SJCRH30 (cell line): ENCODE results near the gene GABRQ. TPM values are rescaled to one million over a fixed set of nuclear protein-coding genes. Genes with fewer than 3 reads are reported as not detected.

Experiments
- DNase-seq, 2 experiments: peaks; one replicate each; pipeline ENCODE4 v3.0.0-alpha.2; 2015 to 2020
- H3K27ac ChIP-seq: fragments of 250-450 bp; sonication (Bioruptor Pico); 2 replicates; pipeline ENCODE4 v1.5.1; 2020; ENCODE audit warnings: mild to moderate bottlenecking, moderate library complexity
- H3K27me3 ChIP-seq: fragments of 250-450 bp; sonication (Bioruptor Pico); 2 replicates; pipeline ENCODE4 v1.5.1; 2020; ENCODE audit warnings: mild to moderate bottlenecking, moderate library complexity
- H3K36me3 ChIP-seq: fragments of 250-450 bp; sonication (Bioruptor Pico); 2 replicates; pipeline ENCODE4 v1.5.1; 2020; ENCODE audit warnings: mild to moderate bottlenecking, moderate library complexity
- H3K4me1 ChIP-seq: fragments of 250-450 bp; sonication (Bioruptor Pico); 2 replicates; pipeline ENCODE4 v1.5.1; 2020; ENCODE audit warnings: mild to moderate bottlenecking, moderate library complexity
- H3K4me3 ChIP-seq: fragments of 250-450 bp; sonication (Bioruptor Pico); 2 replicates; pipeline ENCODE4 v1.5.1; 2020; ENCODE audit warnings: mild to moderate bottlenecking, moderate library complexity
- H3K9me3 ChIP-seq: fragments of 250-450 bp; sonication (Bioruptor Pico); replicated peaks from 2 replicates; pipeline ENCODE4 v1.5.1; 2020; ENCODE audit warnings: mild to moderate bottlenecking, moderate library complexity
- total RNA-seq: library from RNA; depleted of rRNA; stranded (reverse); fragments of >200 nt; shearing (Covaris generic); gene quantifications from 2 replicates; pipeline ENCODE4 v1.2.3, GENCODE V29; 2014; rRNA removed

GABRQ gene
- 0.23 and 0.30 TPM in 2 replicates for total RNA-seq

DNA sequence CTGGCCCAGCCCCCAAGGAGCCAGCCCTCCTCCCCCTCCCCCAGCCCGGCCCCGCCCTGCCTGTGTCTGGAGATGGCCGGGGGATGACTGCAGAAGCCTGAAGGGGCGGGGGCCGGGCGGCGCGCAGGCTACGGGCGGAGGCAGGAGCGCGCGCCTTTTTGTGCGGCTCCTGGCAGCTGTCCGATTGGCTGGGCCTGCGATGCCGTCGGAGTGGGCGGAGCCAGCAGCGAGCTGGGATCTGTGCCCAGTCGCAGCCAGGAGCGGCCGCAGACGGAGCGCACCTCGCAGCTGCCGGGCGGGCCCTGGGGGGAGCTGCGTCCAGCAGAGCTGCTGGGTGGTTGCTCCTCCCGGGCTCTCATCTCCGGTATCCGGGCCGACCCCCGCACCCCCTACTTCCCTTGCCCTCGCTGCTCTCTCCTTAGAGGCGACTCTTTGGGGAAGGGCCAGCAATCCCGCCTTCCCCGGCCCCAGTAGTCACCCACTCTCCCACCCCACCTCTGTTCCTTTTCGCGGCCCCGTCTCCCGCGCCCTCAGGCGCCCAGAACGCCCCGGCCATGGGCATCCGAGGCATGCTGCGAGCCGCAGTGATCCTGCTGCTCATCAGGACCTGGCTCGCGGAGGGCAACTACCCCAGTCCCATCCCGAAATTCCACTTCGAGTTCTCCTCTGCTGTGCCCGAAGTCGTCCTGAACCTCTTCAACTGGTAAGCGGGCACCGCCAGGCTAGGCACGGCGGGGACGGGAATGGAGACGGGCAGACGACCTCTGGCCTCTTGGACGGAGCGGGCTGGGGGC lies at the start of gene GABRQ:
Gene GABRQ, plus strand, starts transcription at position 247 of the 794 bp plus-strand sequence. Its CDS starts 308 bp downstream, at position 555.
- H3K9me3 ChIP-seq = no peaks in the 10 kb centered on the region
- H3K4me1 ChIP-seq = no peaks in the 10 kb centered on the region
- no peak within 1 kb of the TSS for H3K4me3 ChIP-seq
- no peaks in the 10 kb centered on the region for H3K36me3 ChIP-seq
- H3K27me3 ChIP-seq = no peaks in the 10 kb centered on the region
- peak; percentile 24 to 28 for DNase-seq
- no peak within 1 kb of the TSS for H3K27ac ChIP-seq

GRCh38 chrX:152588206-152588605 lies 49.5 kb upstream of the GABRQ start:
- Histone ChIP-seq H3K27me3 (no peaks in the 10 kb centered on the region), H3K4me1 (no peaks in the 10 kb centered on the region), H3K27ac (no peak overlapping the region), H3K36me3 (no peaks in the 10 kb centered on the region), H3K9me3 (no peaks in the 10 kb centered on the region), H3K4me3 (no peak overlapping the region)
- DNase-seq = no peak

GRCh38 chrX:152600853-152601633 lies 36.7 kb upstream of the GABRQ start:
- Histone ChIP-seq H3K36me3 (no peaks in the 10 kb centered on the region), H3K27me3 (no peaks in the 10 kb centered on the region), H3K4me3 (no peak overlapping the region), H3K27ac (no peak overlapping the region), H3K9me3 (no peaks in the 10 kb centered on the region), H3K4me1 (no peaks in the 10 kb centered on the region)
- no peak for DNase-seq

DNA sequence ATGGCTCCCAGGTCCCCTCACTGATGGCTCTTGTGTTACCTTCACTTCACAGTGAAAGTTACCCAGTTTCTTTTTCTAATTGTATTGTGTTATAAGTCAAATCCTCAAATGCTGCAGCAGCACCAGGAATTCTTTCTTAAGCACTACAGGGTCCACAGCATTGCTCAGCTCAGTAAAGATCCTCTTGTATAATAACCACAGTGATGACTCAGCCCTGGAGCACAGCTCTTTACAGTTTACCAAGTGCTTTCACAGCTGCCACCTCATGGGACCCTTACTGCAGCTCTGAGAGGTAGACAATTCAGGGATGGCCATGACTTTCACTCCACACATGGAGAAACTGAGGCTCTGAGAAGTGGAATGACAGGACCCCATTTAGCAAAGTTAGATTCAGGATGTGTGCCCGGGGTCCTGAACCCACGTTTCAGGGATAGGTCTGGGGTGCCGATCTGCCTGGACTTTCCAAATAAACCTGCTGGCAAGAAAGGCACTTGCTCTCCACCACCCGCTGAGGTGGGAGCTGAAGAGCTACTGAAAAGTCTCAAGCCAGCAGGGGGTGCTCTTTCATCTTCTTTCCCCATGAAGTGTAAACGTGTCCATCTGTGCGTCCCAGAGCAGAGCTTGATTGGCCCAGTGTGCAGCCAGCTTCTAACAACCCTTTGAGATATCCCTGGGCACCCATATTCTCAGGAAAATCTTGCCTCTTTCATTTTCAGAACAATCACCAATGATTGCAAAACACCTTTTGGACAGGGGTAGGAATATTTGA lies 35.7 kb upstream of the GABRQ start:
- H3K9me3 ChIP-seq = no peaks in the 10 kb centered on the region
- DNase-seq = peak; percentile 5 to 17
- H3K27ac ChIP-seq = no peak overlapping the region
- H3K4me3 ChIP-seq = no peak overlapping the region
- no peaks in the 10 kb centered on the region for H3K36me3 ChIP-seq
- no peaks in the 10 kb centered on the region for H3K27me3 ChIP-seq
- H3K4me1 ChIP-seq = no peaks in the 10 kb centered on the region

DNA sequence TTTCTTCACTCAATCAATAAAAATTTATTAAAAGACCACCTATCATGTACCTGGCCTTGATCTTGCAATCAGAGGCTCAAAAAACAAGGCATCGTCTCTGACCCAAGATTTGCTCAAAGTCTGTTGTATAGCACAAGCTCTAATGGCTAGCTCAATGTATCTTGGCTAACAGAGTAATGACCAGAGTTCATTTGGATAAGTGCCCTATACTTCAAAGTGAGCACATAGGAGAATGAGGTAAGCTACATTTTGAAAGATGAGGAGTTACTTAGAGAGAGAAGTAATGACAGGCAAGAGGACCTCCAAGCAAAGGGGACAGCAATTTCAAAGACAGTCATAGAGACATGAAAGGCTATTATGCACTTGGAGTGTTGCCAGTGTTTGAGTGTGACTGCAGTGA lies 22.9 kb upstream of the GABRQ start:
- Histone ChIP-seq H3K27ac (no peak overlapping the region), H3K9me3 (no peaks in the 10 kb centered on the region), H3K4me1 (no peaks in the 10 kb centered on the region), H3K27me3 (no peaks in the 10 kb centered on the region), H3K36me3 (no peaks in the 10 kb centered on the region), H3K4me3 (no peak overlapping the region)
- no peak for DNase-seq

- H3K9me3 ChIP-seq = no peaks in the 10 kb centered on the region
- no peaks in the 10 kb centered on the region for H3K4me1 ChIP-seq
- DNase-seq = no peak
- H3K27me3 ChIP-seq = no peaks in the 10 kb centered on the region
- no peaks in the 10 kb centered on the region for H3K36me3 ChIP-seq
- H3K4me3 ChIP-seq = no peak overlapping the region
- H3K27ac ChIP-seq = no peak overlapping the region
Measured at GRCh38 chrX:152619897-152620296, 17.8 kb upstream of the GABRQ start.

DNA sequence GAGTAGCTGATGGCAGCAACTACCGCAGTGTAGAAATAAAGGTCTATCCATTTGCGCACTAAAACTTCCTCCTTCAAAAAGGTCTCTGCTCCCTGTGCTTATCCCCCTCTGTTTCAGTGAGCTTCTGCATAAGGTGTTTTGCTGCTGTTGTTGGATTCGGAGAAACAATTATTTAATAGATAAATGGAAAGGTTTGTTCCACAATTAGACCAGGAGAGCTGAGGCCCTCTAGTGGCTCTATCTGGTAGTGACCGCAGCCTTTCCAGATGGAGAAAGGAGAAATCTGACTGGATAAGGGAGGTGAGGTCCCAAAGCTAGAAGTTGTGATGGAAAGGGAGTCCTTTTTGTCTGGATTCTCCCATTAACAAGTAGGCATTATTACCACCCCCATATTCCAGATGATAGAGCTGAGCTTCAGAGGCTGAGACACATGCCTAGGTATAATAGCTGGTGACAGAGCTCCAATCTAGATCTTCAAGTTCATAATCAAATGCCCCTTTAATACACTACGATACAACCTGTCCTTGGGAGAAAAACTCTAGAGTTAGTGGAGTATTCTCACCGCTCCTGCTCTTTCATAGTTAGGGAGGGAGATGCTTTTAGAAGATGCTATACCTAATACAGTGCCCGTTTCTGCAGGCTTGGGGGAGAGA lies 5.1 kb upstream of the GABRQ start:
- H3K9me3 ChIP-seq = no peaks in the 10 kb centered on the region
- no peak overlapping the region for H3K4me3 ChIP-seq
- peak; percentile 24 to 58 for DNase-seq
- H3K27me3 ChIP-seq = no peaks in the 10 kb centered on the region
- H3K27ac ChIP-seq = no peak overlapping the region
- no peaks in the 10 kb centered on the region for H3K4me1 ChIP-seq
- no peaks in the 10 kb centered on the region for H3K36me3 ChIP-seq

- Histone ChIP-seq H3K27ac (no peak overlapping the region), H3K4me1 (no peaks in the 10 kb centered on the region), H3K4me3 (no peak overlapping the region), H3K36me3 (no peaks in the 10 kb centered on the region), H3K27me3 (no peaks in the 10 kb centered on the region), H3K9me3 (no peaks in the 10 kb centered on the region)
- DNase-seq = peak; percentile 19 to 61
Measured at GRCh38 chrX:152635941-152636340, 1.8 kb upstream of the GABRQ start.

DNA sequence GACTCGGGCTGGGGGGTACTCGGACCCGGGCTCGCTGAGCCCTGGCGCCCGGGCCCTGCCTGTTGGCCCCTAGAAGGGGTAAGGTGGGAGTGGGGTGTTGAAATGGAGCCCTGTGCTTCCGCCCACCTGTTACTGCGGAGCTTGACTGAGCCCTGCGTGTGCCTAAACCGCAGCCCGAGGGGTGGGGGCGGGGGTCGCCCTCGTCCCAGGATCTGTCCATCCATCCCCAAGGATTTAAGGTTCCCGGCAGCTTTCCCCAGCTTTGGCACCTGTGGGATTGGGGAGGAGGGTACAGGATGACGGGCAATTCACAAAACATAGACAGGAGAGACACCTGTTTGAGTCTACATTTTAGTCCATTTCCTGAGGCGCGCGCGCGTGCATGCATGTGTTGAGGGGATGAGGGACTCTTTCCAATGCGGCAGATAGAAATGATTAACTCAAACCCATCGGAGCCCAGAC lies 779 bp downstream of the GABRQ start:
- DNase-seq = no peak
- H3K27ac ChIP-seq = no peak overlapping the region
- H3K4me3 ChIP-seq = no peak overlapping the region
- no peaks in the 10 kb centered on the region for H3K9me3 ChIP-seq
- H3K4me1 ChIP-seq = no peaks in the 10 kb centered on the region
- no peaks in the 10 kb centered on the region for H3K27me3 ChIP-seq
- H3K36me3 ChIP-seq = no peaks in the 10 kb centered on the region

- no peak overlapping the region for H3K4me3 ChIP-seq
- no peaks in the 10 kb centered on the region for H3K27me3 ChIP-seq
- no peaks in the 10 kb centered on the region for H3K9me3 ChIP-seq
- H3K4me1 ChIP-seq = no peaks in the 10 kb centered on the region
- H3K36me3 ChIP-seq = no peaks in the 10 kb centered on the region
- no peak for DNase-seq
- no peak overlapping the region for H3K27ac ChIP-seq
Measured at GRCh38 chrX:152639426-152639825, 1.7 kb downstream of the GABRQ start.

- no peaks in the 10 kb centered on the region for H3K4me1 ChIP-seq
- no peaks in the 10 kb centered on the region for H3K27me3 ChIP-seq
- no peak for DNase-seq
- no peaks in the 10 kb centered on the region for H3K36me3 ChIP-seq
- no peaks in the 10 kb centered on the region for H3K9me3 ChIP-seq
- no peak overlapping the region for H3K4me3 ChIP-seq
- H3K27ac ChIP-seq = no peak overlapping the region
Measured at GRCh38 chrX:152640034-152640818, 2.5 kb downstream of the GABRQ start.

- Histone ChIP-seq H3K36me3 (no peaks in the 10 kb centered on the region), H3K9me3 (no peaks in the 10 kb centered on the region), H3K4me3 (no peak overlapping the region), H3K27me3 (no peaks in the 10 kb centered on the region), H3K27ac (no peak overlapping the region), H3K4me1 (no peaks in the 10 kb centered on the region)
- DNase-seq = no peak
Measured at GRCh38 chrX:152641256-152641875, 3.7 kb downstream of the GABRQ start.

GRCh38 chrX:152641996-152642395 lies 4.3 kb downstream of the GABRQ start:
- no peak overlapping the region for H3K4me3 ChIP-seq
- no peaks in the 10 kb centered on the region for H3K9me3 ChIP-seq
- no peak overlapping the region for H3K27ac ChIP-seq
- no peaks in the 10 kb centered on the region for H3K27me3 ChIP-seq
- H3K36me3 ChIP-seq = no peaks in the 10 kb centered on the region
- no peaks in the 10 kb centered on the region for H3K4me1 ChIP-seq
- peak; percentile 4 to 36 for DNase-seq
